Loucy (cell line): ENCODE measurements around the gene SEMA6A.

Experiments used
- EZH2phosphoT487 ChIP-seq: fragments of 200-600 bp; IDR thresholded peaks from 2 replicates; pipeline ENCODE4 v1.6.1; 2018; ENCODE audit warnings: antibody characterized with exemption, mild to moderate bottlenecking, moderate library complexity, borderline replicate concordance
- TF ChIP-seq, protein P1 (sequence below): fragments of 200-600 bp; sonication (generic); conservative IDR thresholded peaks from 2 replicates; pipeline ENCODE4 v1.5.1; 2014; ENCODE audit warnings: mild to moderate bottlenecking, antibody characterized with exemption, low read length

DNA sequence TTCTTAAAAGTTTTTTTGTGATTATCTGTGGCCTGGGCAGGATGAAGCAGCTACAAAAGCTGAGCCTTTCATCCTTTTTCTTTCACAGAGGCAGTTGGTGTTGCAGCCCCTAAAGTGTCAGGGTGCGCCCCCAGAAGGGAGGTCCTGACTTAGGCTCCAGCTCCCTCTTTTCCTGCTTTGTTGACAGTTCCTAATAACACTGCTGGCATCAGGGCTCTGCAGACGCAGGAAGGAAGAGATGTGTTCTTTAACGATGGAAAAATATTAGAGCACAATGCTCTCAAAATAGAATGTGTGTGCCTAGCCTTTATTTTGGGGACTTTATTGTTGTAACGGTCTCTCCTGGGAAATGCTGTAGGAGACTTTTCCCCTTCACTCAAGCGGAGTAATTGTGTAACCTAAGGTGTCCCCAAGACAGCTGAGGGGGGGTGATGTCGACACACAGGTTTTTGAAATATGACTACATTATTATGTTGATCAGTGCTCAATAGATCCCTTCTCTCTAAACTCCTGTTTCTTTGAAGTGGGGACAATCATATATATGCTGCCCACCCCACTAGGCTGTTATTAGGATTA, 135.6 kb downstream of the SEMA6A start:
- TF ChIP-seq, protein P1, sequence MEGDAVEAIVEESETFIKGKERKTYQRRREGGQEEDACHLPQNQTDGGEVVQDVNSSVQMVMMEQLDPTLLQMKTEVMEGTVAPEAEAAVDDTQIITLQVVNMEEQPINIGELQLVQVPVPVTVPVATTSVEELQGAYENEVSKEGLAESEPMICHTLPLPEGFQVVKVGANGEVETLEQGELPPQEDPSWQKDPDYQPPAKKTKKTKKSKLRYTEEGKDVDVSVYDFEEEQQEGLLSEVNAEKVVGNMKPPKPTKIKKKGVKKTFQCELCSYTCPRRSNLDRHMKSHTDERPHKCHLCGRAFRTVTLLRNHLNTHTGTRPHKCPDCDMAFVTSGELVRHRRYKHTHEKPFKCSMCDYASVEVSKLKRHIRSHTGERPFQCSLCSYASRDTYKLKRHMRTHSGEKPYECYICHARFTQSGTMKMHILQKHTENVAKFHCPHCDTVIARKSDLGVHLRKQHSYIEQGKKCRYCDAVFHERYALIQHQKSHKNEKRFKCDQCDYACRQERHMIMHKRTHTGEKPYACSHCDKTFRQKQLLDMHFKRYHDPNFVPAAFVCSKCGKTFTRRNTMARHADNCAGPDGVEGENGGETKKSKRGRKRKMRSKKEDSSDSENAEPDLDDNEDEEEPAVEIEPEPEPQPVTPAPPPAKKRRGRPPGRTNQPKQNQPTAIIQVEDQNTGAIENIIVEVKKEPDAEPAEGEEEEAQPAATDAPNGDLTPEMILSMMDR: no peak
- TF ChIP-seq EZH2phosphoT487: no peak
